Mesodermal cell (in vitro differentiated cells): ENCODE results near the gene UNK.
"Not testable (repeated sequence)": the region's sequence is repeated elsewhere in the genome, so short reads cannot be mapped to it uniquely, and the experiment has no call there.

Experiments
- H3K27ac ChIP-seq: 2 replicates; pipeline ENCODE4 v1.7.0; 2013; ENCODE audit warnings: mild to moderate bottlenecking, low read depth, low read length, moderate library complexity; ENCODE audit not compliant: severe bottlenecking
- H3K36me3 ChIP-seq: 2 replicates; pipeline ENCODE4 v1.7.1; 2013; ENCODE audit warnings: mild to moderate bottlenecking, low read length, moderate library complexity; ENCODE audit not compliant: control insufficient read depth, insufficient read depth
- H3K4me1 ChIP-seq: one replicate; pipeline ENCODE4 v1.7.1; 2013; ENCODE audit warnings: mild to moderate bottlenecking, low read length; ENCODE audit not compliant: insufficient read depth, control insufficient read depth, poor library complexity, severe bottlenecking
- H3K4me3 ChIP-seq: 2 replicates; pipeline ENCODE4 v1.7.0; 2013; ENCODE audit warnings: low read length, control low read depth, mild to moderate bottlenecking; ENCODE audit not compliant: insufficient read depth, poor library complexity, severe bottlenecking; ENCODE audit errors: extremely low read depth
- H3K9me3 ChIP-seq: 2 replicates; pipeline ENCODE4 v1.7.1; 2013; ENCODE audit warnings: mild to moderate bottlenecking, low read length, moderate library complexity; ENCODE audit not compliant: control insufficient read depth
- WGBS, 2 experiments: methylation state at CpG; one replicate each; pipeline ENCODE4 v1.1.5; 2013; ENCODE audit warnings: missing lambda C conversion rate in 2 of 2; ENCODE audit not compliant: insufficient coverage in 2 of 2; 5-methylcytosine and 5-hydroxymethylcytosine counted together

The UNK gene

GRCh38 chr17:75755205-75755901 is 29.3 kb upstream of the UNK start:
- no peaks in the 10 kb centered on the region for H3K9me3 ChIP-seq
- no peaks in the 10 kb centered on the region for H3K36me3 ChIP-seq
- WGBS, 2 experiments: 78 to 89% methylated on average over 12 to 17 of the region's 20 CpGs
- no peak overlapping the region for H3K27ac ChIP-seq
- no peak overlapping the region for H3K4me3 ChIP-seq
- H3K4me1 ChIP-seq: no peaks in the 10 kb centered on the region

GRCh38 chr17:75755990-75756389 is 28.6 kb upstream of the UNK start:
- Histone ChIP-seq H3K36me3 (no peaks in the 10 kb centered on the region), H3K4me1 (no peaks in the 10 kb centered on the region), H3K9me3 (no peaks in the 10 kb centered on the region), H3K27ac (no peak overlapping the region), H3K4me3 (no peak overlapping the region)
- WGBS, 2 experiments: 94 to 100% methylated on average over 1 to 2 of the region's 2 CpGs

GRCh38 chr17:75756451-75757085 is 28.0 kb upstream of the UNK start:
- Histone ChIP-seq H3K36me3 (no peaks in the 10 kb centered on the region), H3K27ac (no peak overlapping the region), H3K9me3 (no peaks in the 10 kb centered on the region), H3K4me3 (no peak overlapping the region), H3K4me1 (no peaks in the 10 kb centered on the region)
- 95 to 96% methylated on average over 18 to 25 of the region's 29 CpGs for WGBS, 2 experiments

- Histone ChIP-seq H3K36me3 (no peaks in the 10 kb centered on the region), H3K9me3 (no peaks in the 10 kb centered on the region), H3K4me1 (no peaks in the 10 kb centered on the region), H3K4me3 (no peak overlapping the region), H3K27ac (no peak overlapping the region)
- WGBS, 2 experiments: 86 to 94% methylated on average over 15 to 16 of the region's 21 CpGs
Observed at GRCh38 chr17:75757086-75757681, 27.4 kb upstream of the UNK start.

GRCh38 chr17:75758131-75758905 is 26.3 kb upstream of the UNK start:
- no peak overlapping the region for H3K4me3 ChIP-seq
- no peaks in the 10 kb centered on the region for H3K4me1 ChIP-seq
- H3K9me3 ChIP-seq: no peaks in the 10 kb centered on the region
- no peaks in the 10 kb centered on the region for H3K36me3 ChIP-seq
- 93 to 94% methylated on average over 32 to 37 of the region's 41 CpGs for WGBS, 2 experiments
- no peak overlapping the region for H3K27ac ChIP-seq

GRCh38 chr17:75759457-75759856 is 25.1 kb upstream of the UNK start:
- WGBS, 2 experiments: 87 to 88% methylated on average over 3 of the region's 3 CpGs

GRCh38 chr17:75759978-75760640 is 24.5 kb upstream of the UNK start:
- H3K4me1 ChIP-seq, H3K27ac ChIP-seq, H3K9me3 ChIP-seq, H3K4me3 ChIP-seq, H3K36me3 ChIP-seq: not testable (repeated sequence)
- 85 to 90% methylated on average over 4 to 5 of the region's 6 CpGs for WGBS, 2 experiments

More at GRCh38 chr17:75759457-75759856, 25.1 kb upstream of the UNK start:
- H3K36me3 ChIP-seq: no peaks in the 10 kb centered on the region
- H3K9me3 ChIP-seq: no peaks in the 10 kb centered on the region
- no peak overlapping the region for H3K27ac ChIP-seq
- H3K4me1 ChIP-seq: peaks cover 8% of the 10 kb centered on the region
- no peak overlapping the region for H3K4me3 ChIP-seq

- H3K9me3 ChIP-seq: no peaks in the 10 kb centered on the region
- no peak overlapping the region for H3K27ac ChIP-seq
- WGBS, 2 experiments: 94 to 96% methylated on average over 17 to 26 of the region's 27 CpGs
Observed at GRCh38 chr17:75762513-75763268, 21.9 kb upstream of the UNK start.

GRCh38 chr17:75763269-75763607 is 21.4 kb upstream of the UNK start:
- H3K36me3 ChIP-seq: no peaks in the 10 kb centered on the region
- H3K9me3 ChIP-seq: no peaks in the 10 kb centered on the region
- peaks cover 8% of the 10 kb centered on the region for H3K4me1 ChIP-seq
- no peak overlapping the region for H3K27ac ChIP-seq
- H3K4me3 ChIP-seq: no peak overlapping the region
- 100% methylated on average over 2 to 3 of the region's 3 CpGs for WGBS, 2 experiments

More at GRCh38 chr17:75762513-75763268, 21.9 kb upstream of the UNK start:
- Histone ChIP-seq H3K4me3 (no peak overlapping the region), H3K4me1 (peaks cover 8% of the 10 kb centered on the region), H3K36me3 (no peaks in the 10 kb centered on the region)
